PFSK-1 (cell line): Measurements from ENCODE around the gene PTPRT.

Experiments used
- POLR2AphosphoS5 ChIP-seq: IDR thresholded peaks from 2 replicates; pipeline ENCODE4 v1.6.1; 2012; ENCODE audit warnings: low read depth, mild to moderate bottlenecking, control low read depth, low read length, moderate library complexity
- REST ChIP-seq, 2 experiments: IDR thresholded peaks; 2 replicates each; pipeline versions ENCODE4 v1.6.1 to v1.8.0; 2011 to 2012; ENCODE audit warnings: low read depth in 2 of 2, low read length in 2 of 2, control low read depth in 1 of 2, inconsistent platforms in 1 of 2, mild to moderate bottlenecking in 1 of 2, moderate library complexity in 1 of 2; ENCODE audit not compliant: insufficient read depth in 1 of 2
- TAF1 ChIP-seq: IDR thresholded peaks from 2 replicates; pipeline ENCODE4 v1.6.1; 2012; ENCODE audit warnings: low read length, control low read depth, borderline replicate concordance; ENCODE audit not compliant: insufficient read depth

GRCh38 chr20:42267793-42268384, 921.8 kb downstream of the PTPRT start:
- TF ChIP-seq TAF1 (no peak), POLR2AphosphoS5 (no peak), REST (IDR thresholded peaks at IDR 0.05; ENCODE audit: insufficient read depth in 1 of 2, low read depth in 2 of 2, low read length in 2 of 2) (no peak)
